GM23338 (cell line): ENCODE results near the gene HTT-AS.

Experiments
- CREB1 ChIP-seq: fragments of 250-450 bp; sonication (Bioruptor Pico); IDR thresholded peaks from 2 replicates; pipeline ENCODE4 v1.5.0; 2020; ENCODE audit warnings: low read depth, mild to moderate bottlenecking, moderate library complexity
- CTCF ChIP-seq, 2 experiments: fragments of 200-600 bp in 1 of 2; sonication (generic) in 1 of 2; conservative IDR thresholded peaks; 2 replicates each; pipeline versions ENCODE4 v1.5.1 to v1.6.1; 2016 to 2017; ENCODE audit warnings: antibody characterized with exemption in 2 of 2, low read depth in 2 of 2, mild to moderate bottlenecking in 2 of 2, moderate library complexity in 1 of 2
- EZH2 ChIP-seq: fragments of 200-600 bp; sonication (generic); IDR thresholded peaks from one replicate; pipeline ENCODE4 v1.8.0; 2017; ENCODE audit warnings: antibody characterized with exemption, mild to moderate bottlenecking, low read depth; ENCODE audit not compliant: unreplicated experiment
- EZH2phosphoT487 ChIP-seq: fragments of 200-600 bp; sonication (generic); IDR thresholded peaks from one replicate; pipeline ENCODE4 v1.8.1; 2018; ENCODE audit warnings: antibody characterized with exemption; ENCODE audit not compliant: unreplicated experiment
- JUNB ChIP-seq: IDR thresholded peaks from one replicate; pipeline ENCODE4 v1.6.1; 2016; ENCODE audit warnings: antibody characterized with exemption; ENCODE audit not compliant: unreplicated experiment
- NANOG ChIP-seq: IDR thresholded peaks from 2 replicates; pipeline ENCODE4 v1.6.1; 2016; ENCODE audit warnings: antibody characterized with exemption, borderline replicate concordance
- POLR2AphosphoS5 ChIP-seq: IDR thresholded peaks from 2 replicates; pipeline ENCODE4 v1.6.1; 2016; ENCODE audit warnings: antibody characterized with exemption, low read depth
- REST ChIP-seq: IDR thresholded peaks from one replicate; pipeline ENCODE4 v1.6.1; 2018; ENCODE audit warnings: antibody characterized with exemption; ENCODE audit not compliant: unreplicated experiment
- STAT1 ChIP-seq: IDR thresholded peaks from one replicate; pipeline ENCODE4 v1.6.1; 2016; ENCODE audit warnings: antibody characterized with exemption; ENCODE audit not compliant: unreplicated experiment
- ZNF114 ChIP-seq: fragments of 250-450 bp; sonication (Bioruptor Pico); IDR thresholded peaks from 2 replicates; pipeline ENCODE4 v1.5.0; 2020; ENCODE audit warnings: mild to moderate bottlenecking, moderate library complexity
- ZNF331 ChIP-seq: fragments of 250-450 bp; sonication (Bioruptor Pico); IDR thresholded peaks from 2 replicates; pipeline ENCODE4 v1.5.0; 2020; ENCODE audit warnings: low read depth, mild to moderate bottlenecking, moderate library complexity
- ZNF462 ChIP-seq: fragments of 250-450 bp; sonication (Bioruptor Pico); IDR thresholded peaks from 2 replicates; pipeline ENCODE4 v1.5.0; 2020; ENCODE audit warnings: mild to moderate bottlenecking, moderate library complexity

- TF ChIP-seq POLR2AphosphoS5, result no peak
- TF ChIP-seq CTCF (conservative IDR thresholded peaks at IDR 0.05; ENCODE audit: low read depth in 2 of 2), result no peak
- no peak for TF ChIP-seq EZH2phosphoT487
- TF ChIP-seq NANOG, result no peak
- no peak for TF ChIP-seq CREB1 (CRISPR knock-in tag)
- no peak for TF ChIP-seq EZH2
- TF ChIP-seq REST, result no peak
- TF ChIP-seq ZNF462 (CRISPR knock-in tag), result no peak
- TF ChIP-seq ZNF331, result no peak
- TF ChIP-seq JUNB, result no peak
- TF ChIP-seq STAT1, result no peak
- TF ChIP-seq ZNF114, result no peak
These were observed 33.7 kb downstream of the HTT-AS start for GRCh38 chr4:3040452-3041191.
